AG10803 (cell line): ENCODE data around the gene GYPC.
A peak's percentile ranks its signal among the peaks of the same experiment; 100 is the strongest.

Experiments used
- DNase-seq: peaks from one replicate; pipeline ENCODE4 v3.0.0; 2010; ENCODE audit warnings: low read depth
- H3K4me3 ChIP-seq: 2 replicates; pipeline ENCODE4 v1.5.1; 2011; ENCODE audit warnings: mild to moderate bottlenecking, low read length, control low read depth
- CTCF ChIP-seq: conservative IDR thresholded peaks from 2 replicates; pipeline ENCODE4 v1.5.1; 2011; ENCODE audit warnings: mild to moderate bottlenecking, low read length, control low read depth, inconsistent platforms

Gene GYPC

DNA sequence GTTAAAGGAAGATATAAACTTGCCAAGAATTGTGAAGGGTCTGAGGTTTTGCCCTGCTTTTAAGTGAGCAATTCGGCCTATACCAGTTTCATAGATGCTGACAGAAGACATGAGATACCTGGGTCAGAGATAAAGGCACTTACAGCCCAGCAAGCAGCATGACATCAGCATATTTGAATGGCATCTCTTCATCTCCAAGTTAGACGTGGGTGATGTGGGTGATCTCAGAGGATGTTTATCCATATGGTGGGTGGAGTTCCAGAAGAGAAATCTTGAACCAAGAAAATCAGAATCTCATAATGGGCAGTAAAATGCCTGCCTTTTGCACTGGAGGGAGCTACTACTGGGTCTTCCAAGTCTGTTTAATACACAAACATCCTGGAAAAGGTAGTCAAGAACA, 44.7 kb downstream of the GYPC start:
- no peak overlapping the region for H3K4me3 ChIP-seq
- TF ChIP-seq CTCF, result no peak
- DNase-seq, result peak; percentile 21

DNA sequence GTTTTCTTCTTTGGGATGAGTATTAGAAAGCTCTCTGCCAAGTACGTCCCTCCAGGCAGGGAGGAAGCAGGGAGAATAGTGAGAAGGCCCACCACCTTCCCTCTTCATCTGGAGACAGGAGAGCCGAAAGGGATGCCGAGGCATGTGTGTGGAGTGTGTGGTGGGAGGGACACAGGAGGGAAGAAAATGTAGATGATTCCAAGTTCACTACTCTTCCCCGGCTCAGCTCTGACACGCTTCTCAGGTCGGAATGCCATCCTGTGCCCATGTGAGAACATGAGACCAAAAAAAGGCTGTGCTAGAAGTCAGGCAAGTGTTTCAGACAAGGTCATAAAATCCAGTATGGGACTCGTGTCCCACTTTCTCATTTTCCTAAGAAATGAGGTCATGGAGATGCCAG, 47.4 kb downstream of the GYPC start:
- TF ChIP-seq CTCF, result no peak
- H3K4me3 ChIP-seq, result no peak overlapping the region
- DNase-seq, result no peak

- peak; percentile 37 for DNase-seq
- H3K4me3 ChIP-seq, result no peak overlapping the region
- no peak for TF ChIP-seq CTCF
These were observed 48.6 kb downstream of the GYPC start for GRCh38 chr2:126704434-126705160.

- TF ChIP-seq CTCF, result no peak
- no peak for DNase-seq
- no peak overlapping the region for H3K4me3 ChIP-seq
These were observed 51.2 kb downstream of the GYPC start for GRCh38 chr2:126707191-126707590.

GRCh38 chr2:126707941-126708340, 52.0 kb downstream of the GYPC start:
- H3K4me3 ChIP-seq, result no peak overlapping the region
- TF ChIP-seq CTCF, result no peak
- no peak for DNase-seq

DNA sequence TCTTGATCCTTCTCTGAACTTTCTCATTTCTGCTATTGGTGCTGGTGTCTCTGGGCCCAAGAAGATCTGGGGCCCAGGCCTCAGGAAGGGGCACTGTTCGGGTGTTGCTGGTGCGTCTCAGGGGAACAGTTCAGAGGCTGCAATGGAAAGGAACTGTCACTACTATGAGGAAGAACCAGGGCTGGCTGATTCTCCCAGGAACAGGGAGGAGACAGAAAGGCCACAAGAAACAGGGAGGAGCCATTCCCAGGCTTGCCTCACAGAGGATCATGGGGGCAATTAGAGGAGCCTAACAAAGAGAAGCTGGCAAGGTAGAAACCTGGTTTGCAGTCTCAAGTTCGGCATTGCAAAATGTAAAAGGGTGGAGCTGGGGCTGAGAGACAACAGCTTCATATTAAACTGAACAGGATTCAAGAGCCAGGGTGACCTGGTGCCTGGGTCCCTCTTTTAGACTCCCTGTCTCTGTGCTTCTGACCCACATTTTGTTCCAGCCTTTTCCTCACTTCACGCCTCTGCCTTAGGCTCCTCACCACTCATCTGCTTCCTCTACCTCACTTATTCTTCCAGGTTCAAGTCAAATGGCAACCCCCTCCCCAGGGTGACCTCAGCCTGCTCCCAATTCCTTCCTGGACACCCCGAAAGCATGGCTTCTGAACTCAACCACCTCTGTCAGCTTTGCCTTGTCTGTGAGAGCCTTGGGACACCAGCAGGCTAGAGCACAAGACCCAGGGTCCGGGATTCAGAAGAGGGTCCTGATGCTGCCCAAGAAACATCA, 58.4 kb downstream of the GYPC start:
- no peak overlapping the region for H3K4me3 ChIP-seq
- no peak for DNase-seq
- TF ChIP-seq CTCF, result no peak

DNA sequence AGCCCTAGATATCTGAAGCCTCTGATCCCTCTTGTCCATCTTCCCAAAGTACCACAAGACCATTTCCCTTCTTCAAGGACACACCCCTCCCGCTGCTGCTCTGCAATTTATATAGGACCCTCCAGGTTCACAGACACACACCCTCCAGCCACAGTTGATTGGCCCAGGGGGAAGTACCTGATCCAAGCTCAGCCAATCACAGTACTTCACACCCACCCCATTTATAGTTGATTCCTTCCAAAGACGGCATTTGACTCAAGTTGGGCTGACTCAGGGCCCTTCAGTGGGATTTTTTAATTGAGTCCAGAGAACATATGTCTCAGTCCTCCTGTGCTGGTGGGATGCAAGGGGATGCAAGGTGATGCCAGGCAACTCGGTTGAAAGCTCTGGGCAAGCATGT, 59.2 kb downstream of the GYPC start:
- no peak for DNase-seq
- no peak for TF ChIP-seq CTCF
- H3K4me3 ChIP-seq, result no peak overlapping the region
